ENCODE measurements around the gene STAG3. TPM values are rescaled to one million over a fixed set of nuclear protein-coding genes. Genes with fewer than 3 reads are reported as not detected.
A peak's percentile ranks its signal among the peaks of the same experiment; 100 is the strongest.
"Not testable (repeated sequence)": the region's sequence is repeated elsewhere in the genome, so short reads cannot be mapped to it uniquely, and the experiment has no call there.

STAG3 gene
- total RNA-seq, 1 donor from 2014 or later = 0.13 TPM

GRCh38 chr7:100210805-100211204 is 33.1 kb downstream of the STAG3 start:
- no peak for DNase-seq (ENCODE audit: low read depth in 2 of 2)

- DNase-seq (ENCODE audit: low read depth in 2 of 2) = no peak
Observed at GRCh38 chr7:100211342-100211780, 33.6 kb downstream of the STAG3 start.

GRCh38 chr7:100212631-100213286 is 35.0 kb downstream of the STAG3 start:
- DNase-seq (ENCODE audit: low read depth in 2 of 2) = no peak

GRCh38 chr7:100213672-100214071 is 36.0 kb downstream of the STAG3 start:
- DNase-seq (ENCODE audit: low read depth in 2 of 2) = no peak

- DNase-seq (ENCODE audit: low read depth in 2 of 2) = not testable (repeated sequence)
Observed at GRCh38 chr7:100214356-100214755, 36.6 kb downstream of the STAG3 start.

GRCh38 chr7:100215895-100216294 is 38.2 kb downstream of the STAG3 start:
- peak; percentile 31 to 64 for DNase-seq (ENCODE audit: low read depth in 2 of 2)

GRCh38 chr7:100217934-100218333 is 40.2 kb downstream of the STAG3 start:
- DNase-seq (ENCODE audit: low read depth in 2 of 2) = peak; percentile 21 to 51

GRCh38 chr7:100219271-100219737 is 41.6 kb downstream of the STAG3 start:
- DNase-seq (ENCODE audit: low read depth in 2 of 2) = no peak

- DNase-seq (ENCODE audit: low read depth in 2 of 2) = not testable (repeated sequence)
Observed at GRCh38 chr7:100219801-100220585, 42.3 kb downstream of the STAG3 start, which contains the start of gene PVRIG. Gene PVRIG, plus strand, starts transcription at chr7:100219949. Its CDS starts 22 bp downstream, at chr7:100219971.

- DNase-seq (ENCODE audit: low read depth in 2 of 2) = no peak
Observed at GRCh38 chr7:100220586-100221230, 43.0 kb downstream of the STAG3 start.

GRCh38 chr7:100221231-100221718 is 43.6 kb downstream of the STAG3 start:
- DNase-seq (ENCODE audit: low read depth in 2 of 2) = no peak

GRCh38 chr7:100221767-100222444 is 44.2 kb downstream of the STAG3 start:
- DNase-seq (ENCODE audit: low read depth in 2 of 2) = no peak

- no peak for DNase-seq (ENCODE audit: low read depth in 2 of 2)
Observed at GRCh38 chr7:100222445-100223132, 44.9 kb downstream of the STAG3 start.

GRCh38 chr7:100223376-100223927 is 45.7 kb downstream of the STAG3 start:
- not testable (repeated sequence) for DNase-seq (ENCODE audit: low read depth in 2 of 2)

GRCh38 chr7:100224891-100225290 is 47.2 kb downstream of the STAG3 start:
- not testable (repeated sequence) for DNase-seq (ENCODE audit: low read depth in 2 of 2)

GRCh38 chr7:100234660-100235317 is 57.1 kb downstream of the STAG3 start:
- not testable (repeated sequence) for DNase-seq (ENCODE audit: low read depth in 2 of 2)

- DNase-seq (ENCODE audit: low read depth in 2 of 2) = not testable (repeated sequence)
Observed at GRCh38 chr7:100239975-100240374, 62.3 kb downstream of the STAG3 start.

GRCh38 chr7:100243385-100243784 is 65.7 kb downstream of the STAG3 start:
- peak; percentile 5 to 68 for DNase-seq (ENCODE audit: low read depth in 2 of 2)

GRCh38 chr7:100244988-100245605 is 67.4 kb downstream of the STAG3 start:
- DNase-seq (ENCODE audit: low read depth in 2 of 2) = not testable (repeated sequence)

All from dermis microvascular lymphatic vessel endothelial cell (primary cell).